Measurements from ENCODE around the gene PRKD2. TPM values are rescaled to one million over a fixed set of nuclear protein-coding genes. Genes with fewer than 3 reads are reported as not detected.

The PRKD2 gene
- total RNA-seq, 1 experiment from 2014 or later: 12.9 TPM

DNA sequence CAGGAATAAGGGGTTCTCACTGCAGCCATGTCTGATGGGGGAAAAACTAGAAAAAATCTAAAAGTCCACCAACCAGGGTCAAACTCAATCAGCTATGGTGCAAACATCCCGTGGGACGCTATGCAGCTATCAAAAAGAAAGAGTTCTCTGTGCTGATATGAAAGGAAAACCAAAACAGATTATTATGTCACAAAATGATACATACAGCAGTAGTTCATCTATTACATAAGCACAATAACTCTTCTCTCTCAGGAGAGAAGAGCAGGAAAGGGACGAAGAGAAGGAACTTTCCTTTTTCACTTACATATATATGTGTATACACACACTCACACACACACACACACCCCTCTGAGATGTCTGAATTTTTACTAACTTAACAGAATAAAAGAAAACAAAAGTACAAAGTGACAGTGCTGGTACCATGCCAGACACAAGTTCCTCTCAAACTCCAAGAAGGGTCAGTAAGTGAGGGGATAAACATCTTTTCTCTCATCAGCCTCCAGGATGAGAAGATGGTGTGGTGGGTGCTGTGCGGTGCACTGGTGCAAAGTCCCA lies 26.1 kb upstream of the PRKD2 start:
- DNase-seq (ENCODE audit: low read depth): no peak

DNA sequence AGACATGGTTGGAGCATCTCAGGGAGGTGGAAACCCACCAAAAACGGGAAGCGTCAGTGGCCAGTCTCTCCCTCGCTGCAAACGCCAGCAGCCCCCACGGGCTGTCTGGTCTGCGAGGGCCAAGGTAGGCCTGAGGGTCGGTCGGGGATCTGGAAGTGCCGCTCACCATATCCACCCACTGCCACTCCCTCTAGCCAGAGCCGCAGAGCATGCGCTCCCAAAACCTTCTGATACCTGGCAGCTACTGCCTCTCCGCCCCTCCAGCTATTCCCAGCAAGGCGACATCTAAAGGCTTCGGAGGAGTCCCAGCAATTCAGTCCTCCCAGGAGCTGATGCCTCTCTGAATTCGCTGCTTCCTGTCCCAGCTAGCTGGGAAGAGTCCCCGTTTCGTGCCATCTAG lies 24.5 kb upstream of the PRKD2 start:
- DNase-seq (ENCODE audit: low read depth): no peak

- no peak for DNase-seq (ENCODE audit: low read depth)
Observed at GRCh38 chr19:46739290-46739771, 22.4 kb upstream of the PRKD2 start.

- no peak for DNase-seq (ENCODE audit: low read depth)
Observed at GRCh38 chr19:46737761-46738171, 20.9 kb upstream of the PRKD2 start.

- DNase-seq (ENCODE audit: low read depth): no peak
Observed at GRCh38 chr19:46737298-46737654, 20.4 kb upstream of the PRKD2 start.

GRCh38 chr19:46736531-46737297 lies 19.8 kb upstream of the PRKD2 start:
- no peak for DNase-seq (ENCODE audit: low read depth)

- DNase-seq (ENCODE audit: low read depth): no peak
Observed at GRCh38 chr19:46733690-46734292, 16.9 kb upstream of the PRKD2 start.

DNA sequence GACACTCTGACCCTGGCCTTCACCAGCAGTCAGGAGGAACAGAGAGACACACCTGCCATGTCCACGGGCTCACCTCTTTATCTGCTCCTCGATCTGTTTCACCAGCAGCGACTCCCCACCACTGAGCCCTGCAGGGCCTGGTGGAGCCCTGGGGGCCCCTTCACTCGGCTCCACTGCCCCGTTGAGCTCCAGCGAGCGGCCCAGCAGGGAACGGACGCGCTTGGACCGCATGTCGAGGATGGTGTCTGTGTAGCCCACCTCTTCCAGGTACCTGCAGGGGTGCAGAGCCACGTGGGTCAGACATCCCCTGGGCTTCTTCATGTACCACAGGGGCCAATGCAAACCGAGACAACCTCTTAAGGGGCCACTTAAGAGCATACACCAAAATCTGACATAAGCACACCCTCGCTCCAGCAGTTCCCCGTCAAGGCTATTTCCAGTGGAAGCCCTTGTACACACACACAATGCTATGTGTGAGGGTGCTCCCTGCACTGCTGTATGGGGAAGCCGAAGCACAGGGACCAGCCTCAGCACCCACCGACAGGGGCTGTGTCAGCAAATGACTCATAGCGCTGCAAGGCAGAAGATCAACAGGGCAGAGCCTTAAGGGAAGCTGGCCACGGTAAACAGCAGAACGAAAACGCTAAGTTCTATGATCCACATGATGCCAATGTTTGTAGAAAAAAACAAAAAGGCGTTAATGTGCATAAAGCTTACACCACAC lies 16.2 kb upstream of the PRKD2 start:
- DNase-seq (ENCODE audit: low read depth): peak; percentile 45

DNA sequence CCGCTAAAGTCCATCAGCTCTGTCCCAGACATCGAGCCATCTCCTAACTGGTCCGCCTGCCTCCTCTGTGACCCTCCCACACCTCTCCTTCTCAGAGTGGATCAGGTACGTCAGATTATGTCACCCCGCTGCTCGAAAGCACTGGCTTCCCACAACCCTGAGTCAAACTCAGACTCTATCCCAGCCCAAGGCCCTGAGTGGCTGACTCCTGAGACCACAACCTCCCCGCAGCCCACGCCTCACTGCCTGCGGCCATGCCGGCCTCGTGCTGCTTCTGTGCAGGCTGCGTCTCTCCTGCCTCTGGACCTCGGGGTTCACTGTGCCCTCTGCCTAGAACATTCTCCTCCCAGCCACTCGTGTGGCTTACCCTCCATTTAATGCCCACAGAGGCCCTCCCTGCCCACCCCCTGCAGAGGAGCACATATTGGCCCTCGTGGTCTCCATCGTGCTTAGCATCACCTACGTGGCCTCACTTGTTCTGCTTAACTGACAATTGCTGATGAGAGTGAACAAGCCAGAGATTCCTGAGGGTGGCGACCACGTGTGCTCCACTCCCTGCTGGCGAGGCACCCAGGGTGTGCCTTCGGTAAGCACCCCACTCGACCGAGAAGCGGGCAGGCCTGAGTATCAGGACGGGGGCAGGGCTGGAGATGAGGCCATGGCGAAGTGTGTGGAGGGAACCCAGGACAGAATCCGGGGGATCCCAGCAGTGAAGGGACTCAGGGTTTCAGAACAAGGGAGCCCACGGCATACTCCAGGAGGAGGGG lies 15.4 kb upstream of the PRKD2 start:
- DNase-seq (ENCODE audit: low read depth): peak; percentile 72

- DNase-seq (ENCODE audit: low read depth): peak; percentile 67
Observed at GRCh38 chr19:46731584-46731983, 14.7 kb upstream of the PRKD2 start.

DNA sequence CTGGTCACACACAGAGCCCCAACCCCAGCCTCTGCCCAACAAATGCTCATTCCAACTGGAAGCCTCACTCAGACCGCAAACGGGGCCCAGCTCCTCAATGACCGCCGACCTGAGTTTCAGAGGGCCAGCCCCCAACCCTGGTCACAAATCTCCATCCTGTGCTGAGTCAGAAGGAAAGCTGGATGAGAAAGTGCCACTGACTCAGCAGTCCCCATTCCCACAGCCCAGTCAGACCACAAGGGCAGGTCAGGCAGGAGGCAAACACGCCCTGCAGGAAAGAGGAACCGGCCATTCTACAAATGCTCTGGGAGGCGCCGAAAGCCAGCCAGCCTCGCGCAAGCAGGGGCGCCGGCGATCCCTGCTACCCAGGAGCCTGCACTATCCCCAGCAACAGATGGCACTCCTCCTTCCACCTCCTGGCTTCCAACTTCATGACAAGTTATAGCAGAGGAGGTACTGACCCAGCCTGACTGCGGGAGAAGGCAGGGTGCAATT lies 14.1 kb upstream of the PRKD2 start:
- peak; percentile 97 for DNase-seq (ENCODE audit: low read depth)

- no peak for DNase-seq (ENCODE audit: low read depth)
Observed at GRCh38 chr19:46730595-46730994, 13.7 kb upstream of the PRKD2 start.

- DNase-seq (ENCODE audit: low read depth): no peak
Observed at GRCh38 chr19:46730187-46730586, 13.3 kb upstream of the PRKD2 start.

DNA sequence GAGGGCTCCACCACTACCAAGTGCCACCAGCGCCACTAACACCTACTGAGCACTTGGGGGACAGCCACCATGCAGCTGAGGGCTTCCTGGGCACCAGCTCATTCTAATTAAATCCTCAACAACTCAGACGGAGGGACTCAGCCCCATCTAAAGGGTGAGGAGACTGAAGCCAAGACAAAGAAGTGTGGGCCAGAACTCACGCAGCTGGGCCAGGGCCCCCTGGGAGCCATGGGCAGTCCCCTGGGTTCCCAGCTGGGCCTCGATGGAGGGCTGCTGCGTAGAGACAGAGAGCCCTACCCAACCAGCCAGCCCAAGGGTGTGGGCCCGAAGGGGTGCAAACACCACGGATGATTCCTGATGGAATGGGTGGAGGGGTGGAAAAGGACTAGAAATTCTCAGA lies 12.8 kb upstream of the PRKD2 start:
- no peak for DNase-seq (ENCODE audit: low read depth)

GRCh38 chr19:46728693-46729339 lies 11.9 kb upstream of the PRKD2 start:
- peak; percentile 31 for DNase-seq (ENCODE audit: low read depth)

DNA sequence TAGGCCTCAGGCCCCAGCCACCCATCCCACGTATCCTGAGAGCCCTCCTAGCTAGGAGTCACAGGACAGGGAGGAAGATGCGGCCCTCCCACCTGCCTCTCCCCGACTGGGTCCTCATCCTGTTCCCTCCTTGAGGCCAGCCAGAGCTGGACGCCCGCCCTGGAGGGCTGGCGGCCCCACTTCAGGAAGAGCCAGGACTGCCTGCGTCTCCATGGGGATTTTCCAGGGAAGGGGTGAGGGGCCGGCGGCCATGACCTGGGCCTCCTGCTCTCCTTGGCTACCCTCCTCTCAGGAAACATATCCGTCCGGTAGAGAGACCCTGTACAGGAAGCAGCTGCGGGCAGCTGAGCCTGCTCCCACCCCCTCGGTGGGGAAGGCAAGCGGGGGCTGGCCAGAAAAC lies 11.3 kb upstream of the PRKD2 start:
- DNase-seq (ENCODE audit: low read depth): no peak

- DNase-seq (ENCODE audit: low read depth): no peak
Observed at GRCh38 chr19:46727757-46728156, 10.8 kb upstream of the PRKD2 start.

DNA sequence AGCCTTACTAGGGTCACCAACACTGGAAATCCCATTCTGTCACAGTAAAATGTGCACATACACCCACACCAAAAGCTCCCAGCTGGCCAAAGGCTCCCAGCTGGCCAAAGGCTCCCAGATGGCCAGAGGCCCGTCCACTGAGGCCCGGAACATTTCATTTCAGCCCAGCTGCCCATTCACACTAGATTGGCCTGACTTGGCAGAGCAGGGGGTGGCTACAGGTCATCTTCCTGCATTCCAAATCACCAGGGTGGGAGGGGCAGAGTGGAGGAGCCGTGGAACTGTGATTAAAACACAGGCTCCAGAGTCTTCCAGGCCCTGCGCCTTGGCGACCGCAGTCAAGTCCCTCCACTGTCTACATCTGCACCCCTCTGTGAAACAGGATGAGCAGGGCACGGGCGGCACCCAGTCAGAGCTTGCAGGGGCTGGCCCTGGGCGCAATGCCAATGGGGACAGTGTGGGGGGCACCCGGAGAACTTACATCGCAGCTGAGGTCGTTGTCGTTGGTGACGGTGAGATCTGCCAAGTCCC lies 10.1 kb upstream of the PRKD2 start:
- no peak for DNase-seq (ENCODE audit: low read depth)

GRCh38 chr19:46726551-46726950 lies 9.6 kb upstream of the PRKD2 start:
- DNase-seq (ENCODE audit: low read depth): no peak

DNA sequence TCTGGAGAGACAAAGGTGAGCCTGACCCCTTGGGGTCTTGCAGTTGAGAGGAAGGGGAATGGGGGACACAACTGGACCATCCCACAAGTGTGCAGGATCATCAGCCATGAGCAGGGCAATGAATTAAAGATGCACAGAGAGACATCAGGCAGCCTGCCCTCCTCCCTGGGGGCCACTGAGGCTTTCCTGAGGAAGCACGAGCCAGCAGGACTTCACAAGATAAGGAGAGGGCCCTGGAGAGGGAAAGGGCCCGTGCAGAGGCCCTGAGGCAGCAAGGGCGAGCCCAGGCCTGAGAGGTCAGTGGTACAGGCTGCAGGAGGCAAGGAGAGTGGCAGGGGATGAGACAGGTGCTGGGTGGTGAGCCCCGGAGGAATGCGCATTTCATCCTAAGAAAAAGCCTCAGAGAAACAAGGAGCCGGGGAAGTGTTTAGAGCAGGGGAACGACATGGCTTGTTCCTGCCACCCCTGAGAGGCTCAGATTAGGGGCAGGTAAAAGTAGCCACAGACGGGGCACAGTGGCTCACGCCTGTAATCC lies 9.0 kb upstream of the PRKD2 start:
- no peak for DNase-seq (ENCODE audit: low read depth)
